HTR-8/SVneo (cell line): ENCODE measurements around the gene SLX9.
"Not testable (repeated sequence)": the region's sequence is repeated elsewhere in the genome, so short reads cannot be mapped to it uniquely, and the experiment has no call there.

Source experiments
- DNase-seq: peaks from one replicate; pipeline ENCODE4 v3.0.0; 2011; ENCODE audit warnings: low spot score, mixed read lengths; ENCODE audit not compliant: insufficient read length
- FAIRE-seq: peaks from 2 replicates; lab custom pipeline; 2011; peaks lifted over from hg19 to GRCh38; lab: Jason Lieb, UNC

The SLX9 gene

DNA sequence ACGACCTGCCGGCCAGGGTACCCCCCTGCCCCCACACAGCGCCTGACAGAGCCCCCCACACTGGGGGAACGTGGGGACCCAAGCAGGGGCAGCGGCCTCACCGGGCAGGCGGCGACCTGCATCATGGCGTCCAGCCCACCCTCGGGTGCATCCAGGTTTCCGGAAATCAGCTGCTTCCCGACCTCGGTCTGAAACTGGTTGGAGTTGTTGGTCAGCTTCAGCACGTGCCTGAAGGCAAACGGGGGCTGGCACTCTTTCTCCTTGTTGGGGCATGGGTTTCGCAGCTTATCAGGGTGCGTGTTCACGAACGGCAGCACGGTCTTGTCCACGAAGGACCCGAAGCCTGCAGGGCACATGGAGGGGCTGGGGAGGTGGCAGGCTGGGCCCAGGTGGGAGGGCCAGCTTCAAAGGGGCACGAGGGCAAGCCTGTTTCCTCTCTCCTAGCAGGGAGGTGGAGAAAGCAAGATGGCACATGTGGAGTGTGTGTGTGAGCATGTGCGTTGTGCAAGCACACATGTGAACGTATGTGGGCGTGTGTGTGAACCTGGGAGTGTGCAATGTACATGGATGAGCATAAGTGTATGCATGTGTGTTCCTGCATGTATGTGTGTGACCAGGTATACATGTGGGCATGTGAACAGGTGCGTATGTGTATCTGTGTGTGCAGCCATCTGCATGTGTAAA, 38.3 kb upstream of the SLX9 start:
- DNase-seq, result no peak
- FAIRE-seq, result no peak

GRCh38 chr21:44902268-44903049, 37.4 kb upstream of the SLX9 start:
- FAIRE-seq, result peak; percentile 99

GRCh38 chr21:44903050-44903685, 36.7 kb upstream of the SLX9 start:
- FAIRE-seq (no peak), DNase-seq (no peak)

More at GRCh38 chr21:44902268-44903049, 37.4 kb upstream of the SLX9 start:
- DNase-seq, result no peak

DNA sequence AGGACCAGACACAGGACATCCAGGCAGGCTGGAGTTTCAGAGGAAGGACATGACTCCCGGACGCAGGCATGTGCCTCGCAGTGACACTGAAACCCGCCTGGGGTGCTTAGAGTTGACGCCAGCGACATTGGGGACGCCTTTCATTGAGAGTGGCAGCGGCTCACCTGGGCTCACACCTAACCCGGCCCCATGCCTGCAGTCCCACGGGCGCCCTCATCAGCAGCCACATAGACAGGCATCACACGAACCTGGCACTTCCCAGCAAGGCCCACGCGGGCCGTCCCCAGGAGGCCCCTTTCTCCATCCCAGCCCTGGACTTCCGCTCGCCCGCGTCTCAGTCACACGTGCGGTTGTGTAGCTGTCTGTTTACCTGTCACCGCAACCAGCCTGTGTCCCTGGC, 36.1 kb upstream of the SLX9 start:
- FAIRE-seq, result no peak

DNA sequence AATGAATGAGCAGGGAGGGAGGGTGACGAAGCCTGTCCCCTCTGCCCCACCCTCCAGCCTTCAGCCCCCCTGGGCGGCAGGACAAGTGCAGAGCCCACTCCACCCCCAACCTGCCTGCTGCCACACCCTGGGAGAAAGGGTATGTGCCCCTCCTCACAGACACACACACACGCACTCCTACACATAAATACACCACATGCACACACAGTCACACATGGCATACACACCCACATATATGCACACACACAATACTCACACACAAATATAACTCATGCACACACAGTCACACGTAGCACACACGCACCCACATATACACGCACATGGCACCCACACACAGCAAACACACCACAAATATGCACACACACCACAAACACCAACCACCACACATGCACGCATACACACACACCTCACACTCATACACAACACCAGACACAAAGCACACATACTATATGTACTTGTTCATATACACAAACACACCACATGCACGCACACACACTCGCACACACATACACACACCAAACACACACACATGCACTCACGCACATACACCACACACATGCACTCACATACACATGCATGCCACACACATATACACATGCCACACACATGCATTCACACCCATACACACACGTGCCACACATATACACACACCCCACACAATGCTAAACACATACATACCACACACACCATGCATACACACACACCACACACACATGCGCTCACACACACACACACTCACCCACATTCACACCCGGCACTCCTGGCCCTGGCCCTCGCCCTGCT, 35.5 kb upstream of the SLX9 start:
- DNase-seq, result no peak
- FAIRE-seq, result peak; percentile 97

More for the DNA sequence above, 36.1 kb upstream of the SLX9 start:
- no peak for DNase-seq

GRCh38 chr21:44905016-44905727, 34.7 kb upstream of the SLX9 start:
- FAIRE-seq (no peak), DNase-seq (no peak)

DNA sequence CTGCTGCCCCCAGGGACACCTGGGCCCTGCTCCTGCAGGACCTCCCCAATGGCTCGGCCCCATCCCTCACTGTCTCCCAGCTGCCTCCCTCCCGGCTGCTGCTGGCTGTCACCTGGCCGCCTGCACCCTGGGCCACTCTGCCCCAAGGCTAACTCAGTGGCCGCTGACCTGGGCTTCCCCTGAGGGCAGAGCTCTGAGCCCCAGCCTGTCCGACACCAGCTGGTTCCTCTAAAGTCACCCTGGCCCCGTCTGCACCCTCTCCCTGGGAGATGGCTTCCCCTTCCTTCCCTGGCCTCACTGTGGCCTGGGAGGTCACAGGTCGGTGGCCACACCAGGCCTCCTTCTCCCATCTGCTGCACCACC, 34.1 kb upstream of the SLX9 start:
- no peak for DNase-seq
- FAIRE-seq, result no peak

GRCh38 chr21:44907225-44907965, 32.4 kb upstream of the SLX9 start:
- DNase-seq, result no peak
- FAIRE-seq, result no peak

DNA sequence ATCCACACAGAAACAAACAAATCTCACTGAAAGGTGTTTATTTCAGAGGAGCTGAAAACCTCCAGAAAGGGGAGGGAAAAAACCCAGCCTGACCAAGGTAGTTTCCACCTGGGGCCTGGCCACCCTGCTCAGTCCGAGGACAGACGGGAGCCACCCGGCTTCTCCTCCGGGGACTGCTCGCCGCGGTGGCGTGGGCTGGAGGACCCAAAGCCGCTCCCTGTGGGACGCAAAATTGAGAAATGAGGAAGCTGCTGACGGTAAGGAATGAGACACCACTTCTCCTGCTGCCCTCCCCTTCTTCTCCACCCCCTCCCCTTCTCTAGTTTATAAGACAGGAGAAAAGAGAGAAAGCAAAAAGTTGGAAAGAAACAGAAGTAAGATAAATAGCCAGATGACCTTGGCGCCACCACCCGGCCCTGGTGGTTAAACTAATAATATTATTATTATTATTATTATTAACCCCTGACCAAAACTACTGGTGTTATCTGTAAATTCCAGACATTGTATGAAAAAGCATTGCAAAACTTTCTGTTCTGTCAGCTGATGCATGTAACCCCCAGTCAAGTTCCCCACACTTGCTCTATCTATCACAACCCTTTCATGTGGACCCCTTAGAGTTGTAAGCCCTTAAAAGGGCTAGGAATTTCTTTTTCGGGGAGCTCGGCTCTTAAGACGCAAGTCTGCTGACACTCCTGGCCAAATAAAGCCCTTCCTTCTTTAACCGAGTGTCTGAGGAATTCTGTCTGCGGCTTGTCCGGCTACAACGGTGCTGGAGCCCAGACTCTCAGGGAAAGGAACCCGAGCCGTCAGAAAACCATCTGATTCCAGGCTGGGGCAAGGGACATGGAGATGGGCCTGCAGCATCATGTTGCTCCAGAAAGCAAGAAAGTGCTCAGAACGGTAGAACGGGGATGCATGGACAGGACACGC, 31.6 kb upstream of the SLX9 start:
- DNase-seq (no peak), FAIRE-seq (no peak)

DNA sequence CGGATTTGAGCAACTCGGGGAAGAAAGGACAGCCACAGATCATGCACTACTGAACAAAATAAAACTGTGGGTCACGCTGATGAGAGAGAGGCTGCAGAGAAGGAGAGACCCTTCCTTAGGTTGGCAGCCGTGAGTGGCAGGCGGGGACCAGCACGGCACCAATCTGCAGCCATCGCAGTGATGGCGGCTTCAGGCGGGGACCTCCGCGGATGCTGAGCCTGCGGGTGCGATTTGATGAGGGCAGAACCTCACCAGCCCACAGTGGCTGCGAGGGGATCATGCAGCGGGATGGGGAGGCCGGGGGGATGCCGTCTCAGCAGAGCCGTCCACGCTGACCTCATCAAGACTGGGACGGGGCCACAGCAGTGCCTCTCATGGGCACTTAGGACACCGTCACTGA, 30.9 kb upstream of the SLX9 start:
- FAIRE-seq, result no peak
- DNase-seq, result no peak

GRCh38 chr21:44909719-44910118, 30.1 kb upstream of the SLX9 start:
- DNase-seq, result no peak
- no peak for FAIRE-seq

- FAIRE-seq (no peak), DNase-seq (no peak)
Measured at GRCh38 chr21:44910229-44911067, 29.4 kb upstream of the SLX9 start.

GRCh38 chr21:44911068-44911383, 28.8 kb upstream of the SLX9 start:
- FAIRE-seq, result peak; percentile 96
- no peak for DNase-seq

DNA sequence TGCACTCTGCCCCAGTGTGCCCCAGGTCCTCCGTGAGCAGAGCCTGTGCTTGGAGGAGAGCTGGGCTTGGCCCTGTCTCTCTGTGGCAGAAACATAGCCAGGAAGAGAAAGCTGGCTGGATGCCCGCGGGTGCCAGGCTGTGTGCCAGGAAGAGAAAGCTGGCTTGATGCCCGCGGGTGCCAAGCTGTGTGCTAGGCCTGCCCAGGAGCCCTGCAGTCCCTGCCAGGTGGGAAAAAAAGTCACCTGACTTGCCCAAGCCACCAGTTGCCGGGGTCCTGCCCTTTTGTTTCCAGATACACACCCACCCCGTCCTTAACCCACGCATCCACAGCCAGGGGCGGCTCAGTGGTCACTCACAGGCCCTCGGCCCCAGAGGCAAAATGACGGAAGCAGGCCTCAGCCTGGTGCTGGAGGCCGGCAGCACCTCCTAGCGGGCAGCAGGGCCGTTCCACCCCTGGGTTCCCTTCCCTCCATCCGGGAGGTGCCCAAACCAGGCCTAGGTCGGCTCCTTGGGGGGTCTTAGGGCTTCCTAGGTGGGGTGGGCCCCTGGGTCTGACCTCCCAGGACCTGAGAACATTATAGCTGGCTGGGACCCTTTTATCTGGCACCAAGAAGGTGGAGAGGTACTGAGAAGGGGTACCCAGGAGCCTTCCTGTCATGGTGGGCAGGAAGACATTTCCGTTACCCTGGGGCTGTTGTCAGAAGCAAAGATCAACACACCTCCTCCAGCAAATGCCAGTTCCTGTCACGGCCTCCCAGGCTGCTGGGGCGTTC, 28.3 kb upstream of the SLX9 start:
- DNase-seq (no peak), FAIRE-seq (no peak)

DNA sequence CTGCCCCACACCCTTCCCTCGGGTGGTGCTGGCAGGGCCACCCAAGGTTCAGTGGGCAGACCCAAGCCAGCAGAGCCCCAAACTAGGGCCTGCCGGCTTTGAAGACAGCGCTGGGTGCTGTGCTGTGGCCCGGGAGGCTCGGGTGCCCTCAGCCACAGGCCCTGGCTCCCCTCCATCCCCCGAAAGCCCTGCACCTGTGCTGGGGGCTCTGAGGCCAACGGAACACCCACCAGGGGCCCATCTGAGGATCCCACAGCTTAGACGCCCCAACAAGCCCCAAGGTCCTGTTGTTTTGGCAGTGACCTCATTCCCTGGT, 27.7 kb upstream of the SLX9 start:
- no peak for FAIRE-seq
- DNase-seq, result no peak

- not testable (repeated sequence) for DNase-seq, FAIRE-seq
Measured at GRCh38 chr21:44912506-44913412, 27.1 kb upstream of the SLX9 start.
